ENCODE measurements around the gene TSHZ1.
"Not testable (repeated sequence)": the region's sequence is repeated elsewhere in the genome, so short reads cannot be mapped to it uniquely, and the experiment has no call there.

The TSHZ1 gene

DNA sequence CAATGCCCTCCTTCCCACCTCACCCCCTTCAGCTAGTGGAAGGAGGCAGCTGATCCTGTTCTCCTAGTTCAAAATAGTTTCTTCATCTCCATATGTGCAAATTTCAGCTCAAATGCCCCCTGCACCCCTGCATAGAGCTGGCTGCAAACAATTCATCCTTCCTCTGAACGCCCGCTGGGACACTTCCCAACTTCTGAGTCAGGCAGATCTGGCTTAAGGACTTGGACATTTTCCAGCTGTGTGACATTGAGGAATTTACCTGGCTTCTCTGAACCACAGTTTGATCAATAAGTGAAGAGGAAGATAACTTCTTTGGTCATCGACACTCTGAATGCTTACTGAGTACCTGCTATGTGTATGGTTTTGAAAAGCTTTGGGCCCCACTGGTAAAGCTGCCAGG lies 25.1 kb upstream of the TSHZ1 start:
- no peaks in the 10 kb centered on the region for H3K9me3 ChIP-seq (ENCODE audit: low read length)
- no peak overlapping the region for H2AFZ ChIP-seq (ENCODE audit: low read length)
- H3K4me1 ChIP-seq (ENCODE audit: insufficient read depth, low read length, severe bottlenecking) = no peaks in the 10 kb centered on the region
- no peaks in the 10 kb centered on the region for H3K27me3 ChIP-seq (ENCODE audit: insufficient read depth, low read length)
- no peak overlapping the region for H3K4me2 ChIP-seq (ENCODE audit: low read length)
- no peak overlapping the region for H3K4me3 ChIP-seq (ENCODE audit: low read depth, low read length, poor library complexity, severe bottlenecking)
- no peaks in the 10 kb centered on the region for H3F3A ChIP-seq (ENCODE audit: insufficient read depth, low read length)
- H3K36me3 ChIP-seq (ENCODE audit: insufficient read depth, low read length) = no peaks in the 10 kb centered on the region
- H3K79me2 ChIP-seq (ENCODE audit: insufficient read depth, low read length) = no peaks in the 10 kb centered on the region
- no peaks in the 10 kb centered on the region for H3K9me2 ChIP-seq (ENCODE audit: low read depth, low read length)
- no peak overlapping the region for H3K27ac ChIP-seq (ENCODE audit: low read depth, low read length, poor library complexity, severe bottlenecking)
- TF ChIP-seq EZH2 (IDR thresholded peaks at IDR 0.05; ENCODE audit: borderline replicate concordance, low read length) = no peak
- TF ChIP-seq, protein P1, sequence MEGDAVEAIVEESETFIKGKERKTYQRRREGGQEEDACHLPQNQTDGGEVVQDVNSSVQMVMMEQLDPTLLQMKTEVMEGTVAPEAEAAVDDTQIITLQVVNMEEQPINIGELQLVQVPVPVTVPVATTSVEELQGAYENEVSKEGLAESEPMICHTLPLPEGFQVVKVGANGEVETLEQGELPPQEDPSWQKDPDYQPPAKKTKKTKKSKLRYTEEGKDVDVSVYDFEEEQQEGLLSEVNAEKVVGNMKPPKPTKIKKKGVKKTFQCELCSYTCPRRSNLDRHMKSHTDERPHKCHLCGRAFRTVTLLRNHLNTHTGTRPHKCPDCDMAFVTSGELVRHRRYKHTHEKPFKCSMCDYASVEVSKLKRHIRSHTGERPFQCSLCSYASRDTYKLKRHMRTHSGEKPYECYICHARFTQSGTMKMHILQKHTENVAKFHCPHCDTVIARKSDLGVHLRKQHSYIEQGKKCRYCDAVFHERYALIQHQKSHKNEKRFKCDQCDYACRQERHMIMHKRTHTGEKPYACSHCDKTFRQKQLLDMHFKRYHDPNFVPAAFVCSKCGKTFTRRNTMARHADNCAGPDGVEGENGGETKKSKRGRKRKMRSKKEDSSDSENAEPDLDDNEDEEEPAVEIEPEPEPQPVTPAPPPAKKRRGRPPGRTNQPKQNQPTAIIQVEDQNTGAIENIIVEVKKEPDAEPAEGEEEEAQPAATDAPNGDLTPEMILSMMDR (IDR thresholded peaks at IDR 0.05; ENCODE audit: low read length) = no peak
- no peaks in the 10 kb centered on the region for H4K20me1 ChIP-seq (ENCODE audit: insufficient read depth, low read length)
- H3K9ac ChIP-seq (ENCODE audit: low read length) = no peak overlapping the region

GRCh38 chr18:75187702-75188101 lies 22.9 kb upstream of the TSHZ1 start:
- not testable (repeated sequence) for H3K27ac ChIP-seq (ENCODE audit: low read depth, low read length, poor library complexity, severe bottlenecking); H3K9ac ChIP-seq (ENCODE audit: low read length); H3K9me2 ChIP-seq (ENCODE audit: low read depth, low read length); H3F3A ChIP-seq (ENCODE audit: insufficient read depth, low read length); H3K79me2 ChIP-seq (ENCODE audit: insufficient read depth, low read length); H4K20me1 ChIP-seq (ENCODE audit: insufficient read depth, low read length); H3K9me3 ChIP-seq (ENCODE audit: low read length); H3K4me3 ChIP-seq (ENCODE audit: low read depth, low read length, poor library complexity, severe bottlenecking); H3K36me3 ChIP-seq (ENCODE audit: insufficient read depth, low read length); H2AFZ ChIP-seq (ENCODE audit: low read length); H3K4me2 ChIP-seq (ENCODE audit: low read length); H3K4me1 ChIP-seq (ENCODE audit: insufficient read depth, low read length, severe bottlenecking); H3K27me3 ChIP-seq (ENCODE audit: insufficient read depth, low read length)

DNA sequence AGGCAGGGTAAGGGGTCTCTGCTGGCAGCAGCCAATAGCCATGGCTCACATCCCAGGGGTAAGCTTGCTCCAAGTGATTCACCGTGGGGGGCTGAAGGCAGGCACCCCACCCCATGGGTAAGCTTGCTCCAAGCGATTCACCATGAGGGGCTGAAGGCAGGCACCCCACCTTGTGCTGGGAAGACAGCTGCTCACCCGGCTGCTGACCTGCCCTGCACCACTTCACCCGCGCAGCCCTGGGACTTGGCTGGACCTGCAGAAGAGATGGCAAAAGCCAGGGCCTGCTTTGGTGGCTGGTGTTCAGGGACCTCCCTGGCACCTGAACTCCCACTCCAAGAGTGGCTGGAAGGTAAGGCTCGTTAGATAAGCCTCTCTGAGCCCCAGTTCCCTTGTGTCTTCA lies 20.9 kb upstream of the TSHZ1 start:
- H3K27me3 ChIP-seq (ENCODE audit: insufficient read depth, low read length) = no peaks in the 10 kb centered on the region
- no peak overlapping the region for H3K27ac ChIP-seq (ENCODE audit: low read depth, low read length, poor library complexity, severe bottlenecking)
- no peaks in the 10 kb centered on the region for H3K79me2 ChIP-seq (ENCODE audit: insufficient read depth, low read length)

DNA sequence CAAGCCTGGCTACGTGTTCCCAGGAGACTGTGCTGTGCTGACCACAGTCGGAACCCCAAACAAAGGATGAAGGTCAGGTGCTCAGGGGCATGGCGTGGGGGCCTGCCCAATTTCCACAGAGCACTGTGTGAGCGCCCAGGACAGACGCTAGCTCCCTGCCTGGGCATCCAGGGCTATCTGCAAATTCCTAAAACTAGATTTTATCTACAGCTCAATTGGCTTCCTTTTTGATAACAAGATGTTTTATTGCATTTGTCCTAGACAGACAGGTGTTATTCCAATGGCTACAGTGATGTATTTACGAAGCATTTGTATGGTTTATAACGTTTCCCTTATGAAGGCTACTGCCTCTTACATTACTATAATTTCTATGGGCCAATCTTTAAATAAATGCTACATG lies 17.7 kb upstream of the TSHZ1 start:
- Histone ChIP-seq H3K4me3 (ENCODE audit: low read depth, low read length, poor library complexity, severe bottlenecking) (no peak overlapping the region), H3K4me2 (ENCODE audit: low read length) (no peak overlapping the region), H3F3A (ENCODE audit: insufficient read depth, low read length) (no peaks in the 10 kb centered on the region), H3K4me1 (ENCODE audit: insufficient read depth, low read length, severe bottlenecking) (no peaks in the 10 kb centered on the region), H4K20me1 (ENCODE audit: insufficient read depth, low read length) (no peaks in the 10 kb centered on the region), H2AFZ (ENCODE audit: low read length) (no peak overlapping the region), H3K9me3 (ENCODE audit: low read length) (no peaks in the 10 kb centered on the region), H3K9me2 (ENCODE audit: low read depth, low read length) (no peaks in the 10 kb centered on the region), H3K9ac (ENCODE audit: low read length) (no peak overlapping the region), H3K27ac (ENCODE audit: low read depth, low read length, poor library complexity, severe bottlenecking) (no peak overlapping the region), H3K27me3 (ENCODE audit: insufficient read depth, low read length) (no peaks in the 10 kb centered on the region), H3K36me3 (ENCODE audit: insufficient read depth, low read length) (no peaks in the 10 kb centered on the region), H3K79me2 (ENCODE audit: insufficient read depth, low read length) (no peaks in the 10 kb centered on the region)
- TF ChIP-seq, protein P1 (IDR thresholded peaks at IDR 0.05; ENCODE audit: low read length) = no peak
- no peak for TF ChIP-seq EZH2 (IDR thresholded peaks at IDR 0.05; ENCODE audit: borderline replicate concordance, low read length)

More for the DNA sequence above, 20.9 kb upstream of the TSHZ1 start:
- Histone ChIP-seq H3K4me2 (ENCODE audit: low read length) (no peak overlapping the region), H3K4me1 (ENCODE audit: insufficient read depth, low read length, severe bottlenecking) (no peaks in the 10 kb centered on the region), H3K9me2 (ENCODE audit: low read depth, low read length) (no peaks in the 10 kb centered on the region), H3K36me3 (ENCODE audit: insufficient read depth, low read length) (no peaks in the 10 kb centered on the region), H3F3A (ENCODE audit: insufficient read depth, low read length) (no peaks in the 10 kb centered on the region), H2AFZ (ENCODE audit: low read length) (no peak overlapping the region), H3K9me3 (ENCODE audit: low read length) (no peaks in the 10 kb centered on the region), H3K4me3 (ENCODE audit: low read depth, low read length, poor library complexity, severe bottlenecking) (no peak overlapping the region), H4K20me1 (ENCODE audit: insufficient read depth, low read length) (no peaks in the 10 kb centered on the region), H3K9ac (ENCODE audit: low read length) (no peak overlapping the region)
- TF ChIP-seq, protein P1 (IDR thresholded peaks at IDR 0.05; ENCODE audit: low read length) = no peak
- TF ChIP-seq EZH2 (IDR thresholded peaks at IDR 0.05; ENCODE audit: borderline replicate concordance, low read length) = no peak
